RPMI7951 (cell line): ENCODE data around the gene CBX4. TPM values are rescaled to one million over a fixed set of nuclear protein-coding genes. Genes with fewer than 3 reads are reported as not detected.

ENCODE experiments used
- DNase-seq: peaks from one replicate; pipeline ENCODE4 v3.0.0-alpha.2; 2012; ENCODE audit warnings: low read depth
- total RNA-seq: library from RNA; depleted of rRNA; stranded (reverse); fragments of >200 nt; shearing (Covaris generic); gene quantifications from 2 replicates; pipeline ENCODE4 v1.2.3, GENCODE V29; 2014

Gene CBX4
- total RNA-seq, 1 experiment from 2014 or later = 10.8 TPM

DNA sequence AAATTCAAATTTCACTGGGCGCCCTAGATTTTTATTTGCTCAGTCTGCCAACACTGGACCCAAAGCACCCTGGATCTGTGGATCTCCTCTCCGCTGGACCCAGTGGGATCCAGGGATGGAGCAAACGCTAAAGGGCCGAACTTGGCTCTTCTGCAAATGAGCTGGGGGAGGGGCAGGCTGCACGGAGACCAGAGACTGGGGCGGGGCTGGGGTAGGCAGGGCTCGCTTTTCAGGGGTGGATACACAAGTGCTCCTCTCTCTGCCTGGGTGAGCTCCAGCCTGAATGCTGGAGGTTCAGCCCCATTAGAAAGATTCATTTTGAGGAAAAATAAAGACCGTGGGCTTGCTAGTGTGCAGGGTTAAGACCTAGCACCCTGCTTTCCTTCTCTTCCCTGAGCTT, 8.9 kb downstream of the CBX4 start:
- no peak for DNase-seq

DNA sequence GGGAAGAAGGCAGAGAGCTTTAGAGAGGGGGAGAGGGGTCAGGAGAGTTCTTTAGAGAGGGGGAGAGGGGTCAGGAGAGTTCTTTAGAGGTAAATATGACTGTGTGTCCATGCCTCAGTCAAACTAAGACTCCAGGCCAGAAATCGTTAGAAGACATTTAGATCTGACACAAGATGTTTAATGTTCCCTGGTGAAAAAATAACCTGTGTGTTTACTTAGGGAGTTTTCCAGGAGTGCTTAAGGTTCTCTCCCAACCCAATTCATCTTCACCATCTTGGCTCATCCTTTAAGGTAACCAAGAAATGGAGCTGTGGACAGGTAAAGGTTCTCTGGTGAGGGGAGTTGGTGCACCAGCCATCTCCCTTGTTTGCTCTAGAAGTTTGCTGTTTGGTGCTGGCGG, 9.8 kb downstream of the CBX4 start:
- DNase-seq = no peak

DNA sequence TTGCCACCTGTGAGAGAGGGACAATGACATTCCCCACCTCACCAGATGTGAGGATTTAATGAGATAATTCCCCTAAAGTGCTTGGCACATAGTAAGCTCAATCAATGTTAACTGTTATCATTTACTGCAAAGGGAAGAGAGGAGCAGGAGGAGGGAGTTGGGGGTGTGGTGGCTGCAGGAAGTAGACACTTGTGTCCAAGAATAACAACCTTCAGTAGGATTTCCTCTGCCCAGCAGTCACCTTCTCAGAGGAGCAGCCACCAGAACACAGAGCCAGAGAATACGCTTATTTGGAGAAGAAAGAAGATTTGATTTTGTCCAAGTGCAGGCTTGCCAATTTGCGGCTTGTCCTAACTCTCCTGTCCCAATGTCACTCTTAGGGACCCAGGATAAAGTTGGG, 10.2 kb downstream of the CBX4 start:
- no peak for DNase-seq

DNA sequence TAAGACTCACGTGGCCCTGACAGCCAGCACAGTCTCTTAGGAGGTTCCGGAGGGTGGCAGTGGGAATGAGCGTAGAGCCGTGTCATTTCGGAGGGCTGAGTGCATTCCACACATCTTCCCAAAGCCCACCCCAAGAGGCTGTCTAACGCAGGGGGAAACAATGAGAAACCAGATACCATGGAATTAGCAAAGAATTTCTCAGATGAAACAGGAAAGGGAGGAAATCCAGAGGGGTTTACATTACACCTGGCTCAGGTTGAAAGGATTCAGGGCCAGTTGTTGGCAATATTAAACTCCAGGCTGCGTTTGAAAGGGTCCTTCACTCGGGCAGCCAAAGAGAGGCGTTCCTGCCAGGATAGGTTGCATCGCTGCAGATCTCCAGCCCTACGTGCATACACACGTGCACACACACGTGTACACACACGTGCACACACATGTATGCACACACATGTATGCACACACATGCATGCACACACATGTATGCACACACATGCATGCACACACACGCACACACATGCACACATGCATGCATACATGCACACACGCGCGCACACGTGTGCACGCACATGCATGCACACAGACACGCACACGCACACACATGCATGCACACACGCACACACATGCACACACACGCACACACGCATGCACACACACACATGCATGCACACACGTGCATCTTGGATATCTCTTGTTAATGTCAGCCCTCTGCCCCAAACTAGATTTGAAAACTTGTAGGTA, 12.2 kb downstream of the CBX4 start:
- DNase-seq = no peak

DNA sequence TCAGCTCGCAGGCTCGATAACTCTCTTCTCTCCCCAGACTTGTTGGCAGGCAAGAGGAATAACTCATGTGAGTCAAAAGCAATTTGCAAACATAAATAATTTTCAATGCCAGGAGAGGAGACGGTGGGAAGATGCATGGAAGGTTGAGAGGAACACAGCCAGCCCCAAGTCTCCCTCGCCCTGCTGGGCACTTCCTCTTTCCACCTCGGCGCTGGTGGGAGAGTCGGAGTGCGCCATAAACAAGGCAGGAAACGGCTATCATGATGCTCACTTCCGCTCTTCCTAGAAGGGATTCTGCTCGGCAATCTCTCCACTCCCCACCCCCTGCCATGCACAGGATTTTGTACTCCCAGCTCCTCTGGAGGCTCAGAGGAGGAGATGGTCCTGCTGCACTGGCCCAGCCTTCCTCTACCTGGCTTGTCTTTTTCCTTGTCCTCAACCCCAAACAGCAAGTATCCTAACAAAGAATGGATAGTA, 13.0 kb downstream of the CBX4 start:
- DNase-seq = no peak

DNA sequence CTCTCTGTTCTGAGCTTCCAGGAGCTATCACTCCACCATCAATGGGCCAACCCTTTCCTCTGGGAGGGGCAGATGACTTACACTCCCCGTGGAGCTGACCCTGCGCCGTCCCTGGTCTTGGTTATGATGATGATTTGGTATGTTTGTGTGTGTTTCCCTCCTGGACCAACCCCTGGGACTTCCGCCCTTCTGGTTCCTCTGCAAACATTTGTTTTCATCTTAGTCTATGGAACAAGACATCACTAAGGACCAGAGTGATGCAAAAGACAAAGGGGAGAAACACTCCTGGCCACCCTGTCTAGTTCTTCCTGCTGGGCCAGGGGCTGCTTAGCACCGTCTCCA, 13.7 kb downstream of the CBX4 start:
- no peak for DNase-seq

DNA sequence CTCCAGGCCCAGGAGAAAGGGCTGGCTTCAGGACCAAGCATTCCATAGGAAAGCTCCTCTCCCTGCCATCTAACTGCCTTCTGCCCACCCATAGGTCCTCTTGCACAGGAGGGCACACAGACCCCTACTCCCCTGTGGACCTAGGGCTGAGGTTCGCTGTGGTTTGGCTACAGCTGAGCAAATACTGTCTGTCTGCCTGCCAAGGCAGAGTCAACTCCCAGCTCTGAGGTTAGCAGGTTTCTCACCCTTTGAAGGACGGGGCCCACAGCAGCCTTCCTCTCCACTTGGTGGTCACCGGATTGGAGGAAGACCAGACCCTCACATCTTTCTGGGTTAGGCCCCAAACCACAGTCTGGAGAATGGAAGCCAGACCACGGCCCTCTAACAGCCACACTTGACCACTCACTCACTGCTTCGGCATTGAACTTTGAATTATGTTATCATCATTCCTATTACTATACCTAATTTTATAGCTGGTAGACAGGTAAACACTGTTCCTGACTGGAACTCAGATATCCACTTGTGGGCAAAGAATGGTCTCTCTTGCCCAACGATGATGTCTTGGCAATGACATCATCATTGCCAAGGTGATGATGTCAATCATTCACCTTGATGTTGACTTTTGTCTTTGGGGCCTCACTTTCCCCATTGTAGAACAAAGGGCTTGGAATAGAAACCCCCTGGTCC, 14.2 kb downstream of the CBX4 start:
- DNase-seq = no peak

DNA sequence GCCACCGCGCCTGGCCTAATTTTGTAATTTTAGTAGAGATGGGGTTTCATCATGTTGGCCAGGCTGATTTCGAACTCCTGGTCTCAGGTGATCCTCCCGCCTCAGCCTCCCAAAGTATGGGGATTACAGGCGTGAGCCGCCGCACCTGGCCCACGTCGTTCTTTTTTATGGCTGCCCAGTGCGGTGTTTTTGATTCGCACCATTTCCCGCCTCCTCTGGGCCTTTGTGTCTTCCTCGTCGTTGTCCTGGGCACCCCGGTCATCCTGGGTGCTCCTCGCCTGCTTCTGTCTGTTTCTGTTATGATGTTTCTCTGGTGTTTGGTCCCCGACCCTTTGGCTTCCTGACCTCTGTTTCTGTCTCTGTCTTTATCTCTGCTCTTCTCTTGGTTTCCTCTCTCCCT, 15.0 kb downstream of the CBX4 start:
- no peak for DNase-seq

DNA sequence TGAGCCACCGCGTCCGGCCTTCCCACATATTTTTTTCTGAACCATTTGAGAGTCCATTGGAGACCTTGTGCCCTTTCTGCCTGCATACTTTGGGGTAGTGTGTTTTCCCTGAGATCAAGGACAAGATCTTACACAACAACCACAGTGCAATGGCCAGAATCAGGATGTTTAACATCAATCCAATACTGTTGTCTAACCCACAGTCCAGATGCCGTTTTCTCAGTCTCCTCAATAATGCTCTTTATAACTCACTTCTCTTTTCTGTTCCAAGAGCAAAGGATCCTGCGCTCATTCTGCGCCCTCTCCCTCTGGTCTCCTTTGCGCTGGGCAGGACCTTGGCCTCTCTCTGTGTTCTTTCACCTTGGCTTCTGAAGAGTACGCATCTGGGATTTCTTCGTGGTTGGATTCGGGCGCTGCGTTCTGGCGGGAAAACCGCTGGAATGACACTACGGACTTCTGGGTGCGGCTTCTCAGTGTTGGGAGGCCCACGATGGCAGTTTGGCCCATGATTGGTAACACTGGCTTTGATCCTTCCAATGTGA, 16.6 kb downstream of the CBX4 start:
- no peak for DNase-seq

DNA sequence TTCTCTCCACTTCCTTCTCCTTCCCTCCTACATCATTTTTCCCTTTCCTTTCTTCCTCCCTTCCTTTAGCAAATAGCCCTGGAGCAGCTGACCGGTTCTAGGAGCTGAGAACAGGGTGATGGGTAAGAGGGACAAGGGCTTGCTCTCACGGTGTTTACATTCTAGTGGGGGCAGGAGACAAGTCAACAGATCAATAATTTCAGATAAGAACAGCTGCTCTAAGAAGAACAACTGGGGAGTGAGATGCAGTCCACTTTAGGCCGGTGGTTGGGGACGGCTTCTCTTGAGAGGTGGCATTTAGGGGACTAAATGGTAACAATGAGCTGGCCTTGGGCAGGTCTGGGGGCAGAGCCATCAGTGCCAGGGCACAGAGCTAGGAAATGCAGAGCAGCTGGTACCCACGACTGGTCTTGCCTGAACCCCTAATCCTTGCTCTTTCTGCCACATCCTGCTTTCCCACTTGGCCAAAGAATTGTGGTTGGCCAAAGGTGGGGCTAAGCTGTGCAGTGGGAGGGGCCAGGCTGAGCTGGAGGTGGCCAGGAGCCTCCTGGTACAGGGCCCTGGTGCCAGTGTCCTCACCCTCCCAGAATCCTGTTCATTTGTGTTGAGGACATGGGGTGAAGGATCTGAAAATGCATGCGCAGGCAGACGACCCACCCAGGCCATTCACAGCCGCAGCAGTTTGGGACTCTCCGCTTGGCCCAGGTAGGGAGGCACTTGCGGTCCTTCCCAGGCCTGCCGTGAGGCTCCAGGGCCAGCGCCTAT, 17.7 kb downstream of the CBX4 start:
- no peak for DNase-seq

DNA sequence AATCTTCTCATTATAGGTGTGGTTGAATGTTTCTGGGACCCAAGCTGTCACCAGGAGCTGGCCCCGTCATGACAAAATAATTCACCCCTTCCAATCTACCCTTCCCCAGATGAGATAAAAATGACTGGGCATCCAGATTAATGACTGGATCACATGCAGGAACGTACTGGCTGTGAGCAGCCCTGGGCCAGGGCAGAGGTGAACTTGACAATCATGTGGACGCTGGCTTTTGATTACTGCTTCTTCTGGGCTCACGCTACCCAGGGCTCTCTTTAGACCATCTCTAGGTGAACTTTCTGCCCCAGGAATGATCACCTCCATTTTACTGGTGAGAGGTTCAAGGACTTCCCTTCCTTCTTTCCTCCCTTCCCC, 18.3 kb downstream of the CBX4 start:
- DNase-seq = no peak

DNA sequence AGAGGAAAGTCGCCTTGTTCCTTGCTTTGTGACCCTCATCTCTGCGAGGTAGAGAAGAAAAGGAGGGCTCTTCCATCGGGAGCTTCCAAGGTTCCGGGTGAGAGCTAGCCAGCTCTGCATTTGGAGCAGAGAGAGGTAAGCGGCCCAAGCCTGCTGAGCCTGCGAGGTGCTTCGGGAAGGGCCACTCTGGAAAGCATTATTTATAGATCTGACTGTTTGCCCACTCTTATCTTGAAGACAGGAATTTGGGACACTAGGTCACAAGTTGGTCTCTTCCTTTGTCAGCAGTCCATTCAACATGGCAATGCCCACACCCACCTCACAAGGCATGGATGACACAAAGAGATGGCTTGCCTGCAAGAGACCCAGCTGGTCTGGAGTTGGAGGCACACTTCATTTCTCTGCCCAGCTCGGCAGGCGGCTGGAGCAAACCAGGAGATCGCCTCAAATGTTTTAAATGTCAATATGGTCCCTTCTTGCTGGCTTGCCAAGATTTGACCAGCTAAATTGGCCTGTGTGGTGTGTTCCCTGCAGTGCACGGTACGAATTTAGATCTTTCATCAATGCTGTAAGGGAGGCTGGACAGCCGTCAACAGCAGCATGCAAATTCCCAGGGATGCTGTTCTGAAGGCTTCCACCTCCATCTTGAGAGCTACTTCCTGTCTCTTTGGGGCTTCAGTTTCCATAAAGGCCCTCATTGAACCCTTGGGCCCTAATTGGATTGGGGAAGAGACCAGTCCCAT, 19.5 kb downstream of the CBX4 start:
- no peak for DNase-seq

DNA sequence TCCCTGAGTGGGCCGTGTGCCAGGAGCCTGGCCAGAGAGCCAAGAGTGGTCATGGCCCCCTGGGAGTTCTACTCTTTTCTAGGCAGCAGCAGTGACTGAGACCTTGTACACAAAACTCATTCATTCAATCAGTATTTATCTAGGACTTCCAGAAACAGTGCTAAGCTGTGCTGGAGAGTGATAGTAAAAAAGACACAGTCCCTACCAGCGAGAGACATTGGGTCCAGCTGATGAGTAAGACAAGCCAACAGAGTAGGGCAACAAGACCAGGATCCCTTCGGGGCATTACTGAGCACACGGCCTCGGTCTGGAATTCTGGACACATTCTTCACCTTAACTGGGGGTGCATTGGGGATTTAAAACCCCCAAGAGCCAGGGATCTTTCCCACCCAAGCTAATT, 20.2 kb downstream of the CBX4 start:
- DNase-seq = no peak

DNA sequence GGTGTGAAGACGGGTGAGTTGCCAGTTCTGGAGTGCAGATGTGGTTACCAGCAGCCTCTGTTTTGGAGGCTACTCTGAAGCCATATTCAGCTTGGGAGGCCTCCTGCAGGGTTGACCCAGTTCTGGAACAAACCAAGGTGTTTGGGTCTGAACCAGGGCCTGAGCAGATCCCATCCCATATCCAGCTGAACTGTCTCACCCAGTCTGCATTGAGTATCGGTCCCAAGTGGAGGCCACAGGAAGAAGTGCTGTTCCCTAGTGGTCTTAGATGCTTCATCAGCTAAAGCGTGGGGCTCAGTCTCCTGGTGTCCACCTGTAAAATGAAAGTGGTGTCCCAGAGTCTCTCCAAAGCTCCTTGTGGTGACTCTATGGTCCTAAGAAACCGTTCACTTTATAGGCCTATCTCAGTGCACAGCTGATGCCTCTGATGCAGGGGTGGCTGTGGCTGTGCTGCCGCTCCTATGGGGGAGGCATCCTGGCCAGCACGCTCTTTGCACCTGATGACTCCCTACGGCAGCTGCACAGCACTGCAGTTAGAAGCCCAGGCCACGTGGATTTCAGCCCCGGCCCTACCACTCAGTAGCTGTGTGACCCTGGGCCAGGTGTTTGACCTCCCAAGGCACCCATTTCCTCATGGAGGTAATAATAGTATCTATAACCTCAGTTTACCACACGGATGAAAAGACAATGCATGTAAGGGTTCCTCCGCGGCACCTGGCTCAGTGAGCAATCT, 21.0 kb downstream of the CBX4 start:
- no peak for DNase-seq

DNA sequence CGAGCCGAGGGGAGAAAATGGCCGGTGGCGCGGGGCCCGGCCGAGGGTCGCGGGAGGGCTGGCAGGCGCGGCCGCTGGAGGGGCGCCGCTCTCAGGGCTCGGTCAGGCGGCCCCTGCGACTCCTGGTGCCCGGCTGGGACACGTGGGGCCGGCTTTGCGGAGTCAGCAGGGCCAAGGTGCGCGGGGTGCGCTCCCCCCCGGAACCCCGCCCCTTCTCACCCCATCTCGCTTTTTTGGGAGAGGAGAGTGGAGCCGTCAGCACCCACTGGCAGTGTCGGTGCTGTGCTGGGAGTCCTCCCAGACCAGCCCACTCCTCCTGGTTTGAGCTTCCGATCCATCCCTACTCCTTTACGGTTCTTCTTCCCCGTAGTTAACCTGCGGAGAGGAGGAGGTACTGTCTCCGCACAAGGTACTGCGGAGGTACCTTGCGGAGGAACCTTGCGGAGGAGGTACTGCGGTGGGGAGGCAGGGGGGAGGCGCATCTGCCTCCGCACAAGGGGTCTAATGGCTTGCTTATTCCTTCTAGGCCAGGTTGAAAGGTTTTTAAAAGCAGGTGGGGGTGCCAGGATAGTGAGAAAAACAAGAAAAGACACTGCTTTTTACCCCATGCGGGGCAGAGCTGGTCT, 23.3 kb downstream of the CBX4 start:
- no peak for DNase-seq

DNA sequence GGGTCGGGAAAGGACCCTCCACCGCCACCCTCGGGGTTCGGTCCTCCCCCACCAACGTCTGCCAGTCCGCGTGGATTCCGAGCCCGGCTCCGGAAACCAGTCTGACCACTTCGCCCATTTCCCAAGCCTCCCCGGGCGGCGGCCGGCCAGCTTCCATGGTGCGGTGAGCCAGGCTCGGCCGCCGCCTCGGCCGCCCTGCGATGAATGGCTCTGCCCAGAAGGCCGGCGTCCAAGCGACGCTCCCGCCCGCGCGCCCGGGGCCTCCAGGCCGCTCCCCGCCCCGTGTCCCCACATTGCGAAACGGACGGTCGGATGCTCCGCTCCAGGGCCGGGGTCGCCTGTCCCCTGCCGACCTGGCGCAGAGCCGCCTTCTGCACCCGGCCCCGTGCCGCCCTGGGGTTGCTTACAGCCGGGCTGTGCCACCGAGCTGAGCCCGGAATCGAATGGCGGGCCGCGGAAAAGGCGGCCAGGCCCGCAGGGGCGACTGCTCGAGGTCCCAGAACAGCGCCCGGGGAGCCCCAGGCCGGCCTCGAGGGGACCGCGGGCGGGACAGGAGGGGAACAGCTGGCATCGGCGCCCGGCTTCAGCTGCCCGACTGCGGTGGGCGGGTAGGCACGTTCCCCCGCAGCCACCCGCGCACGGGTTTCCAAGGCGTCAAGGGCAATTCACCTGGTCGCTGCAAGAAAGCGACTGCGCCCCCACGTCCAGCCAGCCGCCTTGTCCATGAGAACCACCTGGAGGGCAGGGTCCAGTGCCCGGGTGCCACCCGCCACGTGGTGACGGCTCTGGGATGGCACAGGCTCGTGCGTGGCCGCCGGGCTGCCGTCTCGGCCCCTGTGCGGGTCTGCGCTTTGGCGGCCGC, 24.0 kb downstream of the CBX4 start:
- no peak for DNase-seq

DNA sequence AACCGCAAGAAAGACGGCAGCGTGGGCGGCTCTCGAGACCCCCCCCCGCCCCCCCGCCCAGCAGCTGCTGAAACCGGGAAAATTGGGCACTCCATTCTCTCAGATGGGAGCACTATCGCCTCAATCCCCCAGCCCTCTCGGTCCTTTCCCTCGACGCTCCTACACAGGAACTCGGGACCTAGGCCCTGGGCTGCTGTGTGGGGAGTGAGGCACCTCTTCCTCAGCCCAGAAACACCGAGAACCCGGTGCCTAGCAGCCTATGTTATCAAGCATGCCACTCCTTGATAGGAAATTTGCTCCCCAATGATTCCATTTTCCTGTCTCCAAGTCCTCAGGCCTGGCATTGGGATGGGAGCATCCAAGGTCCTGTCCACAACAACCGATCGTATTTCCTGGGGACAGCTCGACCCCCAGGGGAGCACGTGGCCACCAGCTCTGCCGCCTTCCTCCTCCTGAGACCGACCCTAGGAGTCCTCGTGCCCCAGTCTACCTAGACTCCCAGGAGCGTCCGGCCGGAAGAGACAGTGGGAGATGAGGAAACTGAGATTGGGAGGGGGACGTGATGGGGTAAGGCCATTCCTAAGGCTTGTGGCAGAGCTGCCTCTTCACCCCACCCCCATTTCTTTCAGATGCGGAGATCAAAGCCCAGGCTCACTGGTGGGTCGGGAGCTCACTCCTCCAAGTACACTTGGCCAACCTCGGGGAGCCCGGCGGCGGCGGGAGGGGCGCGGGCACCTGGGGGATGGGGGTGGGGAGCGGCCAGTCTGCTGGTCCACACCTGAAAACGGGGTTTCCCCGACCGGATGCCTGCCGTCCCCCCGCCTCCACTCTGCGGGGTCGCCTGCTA, 24.9 kb downstream of the CBX4 start:
- no peak for DNase-seq

DNA sequence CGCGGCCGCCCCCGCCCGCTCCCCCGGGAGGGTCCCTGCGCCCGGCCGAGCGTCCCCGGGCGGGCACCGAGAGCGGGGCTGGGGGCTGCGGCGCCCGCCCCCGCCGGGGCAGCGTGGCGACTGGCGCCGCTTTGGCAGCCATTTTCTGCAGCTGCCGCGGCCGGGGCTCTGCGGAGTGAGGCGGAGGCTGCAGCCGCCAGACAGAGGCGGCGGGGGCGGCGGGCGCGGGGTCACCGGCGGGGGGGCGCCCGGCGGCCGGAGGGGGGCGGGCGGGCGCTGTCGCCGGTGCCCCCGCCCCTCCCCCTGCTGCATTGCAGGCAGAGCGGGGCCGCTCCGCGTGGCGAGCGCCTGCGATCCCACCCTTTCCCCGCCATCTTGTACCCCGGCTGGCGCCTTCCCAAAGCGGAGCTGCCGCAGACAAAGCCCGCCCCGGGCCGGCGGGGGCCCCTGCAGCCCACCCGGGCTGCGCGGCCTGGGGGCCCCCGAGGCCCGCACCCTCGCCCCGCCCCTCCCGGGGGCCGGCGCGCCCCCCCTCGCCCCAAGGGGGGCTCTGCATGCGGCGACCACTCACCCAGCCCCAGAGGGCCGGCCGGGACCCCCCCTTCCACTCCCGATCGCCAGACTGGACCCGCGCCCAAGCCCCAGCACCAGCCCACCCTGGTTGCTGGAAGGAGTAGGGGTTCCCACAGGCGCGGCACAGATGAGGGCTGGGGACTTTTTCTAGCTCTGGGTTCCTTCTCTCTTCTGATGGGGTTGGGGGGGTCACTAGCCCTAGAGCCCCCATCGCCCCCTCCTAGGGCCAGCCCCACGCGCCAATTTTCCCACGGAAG, 25.7 kb downstream of the CBX4 start:
- no peak for DNase-seq
